Measurements from ENCODE around the gene KCNH2.

DNA sequence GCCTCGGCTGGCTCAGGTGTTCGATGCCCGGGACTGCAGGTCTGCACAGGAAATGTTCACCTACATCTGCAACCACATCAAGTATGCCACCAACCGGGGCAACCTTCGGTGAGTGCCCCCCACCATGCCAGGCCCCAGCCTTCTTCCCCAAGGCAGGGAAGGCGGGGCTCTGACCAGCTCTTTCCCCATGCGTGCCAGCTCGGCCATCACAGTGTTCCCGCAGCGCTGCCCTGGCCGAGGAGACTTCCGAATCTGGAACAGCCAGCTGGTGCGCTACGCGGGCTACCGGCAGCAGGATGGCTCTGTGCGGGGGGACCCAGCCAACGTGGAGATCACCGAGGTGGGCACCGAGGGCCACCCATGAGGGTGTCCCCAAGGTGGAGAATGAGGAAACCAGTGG, 20.2 kb upstream of the KCNH2 start:
- TF ChIP-seq, protein P1, sequence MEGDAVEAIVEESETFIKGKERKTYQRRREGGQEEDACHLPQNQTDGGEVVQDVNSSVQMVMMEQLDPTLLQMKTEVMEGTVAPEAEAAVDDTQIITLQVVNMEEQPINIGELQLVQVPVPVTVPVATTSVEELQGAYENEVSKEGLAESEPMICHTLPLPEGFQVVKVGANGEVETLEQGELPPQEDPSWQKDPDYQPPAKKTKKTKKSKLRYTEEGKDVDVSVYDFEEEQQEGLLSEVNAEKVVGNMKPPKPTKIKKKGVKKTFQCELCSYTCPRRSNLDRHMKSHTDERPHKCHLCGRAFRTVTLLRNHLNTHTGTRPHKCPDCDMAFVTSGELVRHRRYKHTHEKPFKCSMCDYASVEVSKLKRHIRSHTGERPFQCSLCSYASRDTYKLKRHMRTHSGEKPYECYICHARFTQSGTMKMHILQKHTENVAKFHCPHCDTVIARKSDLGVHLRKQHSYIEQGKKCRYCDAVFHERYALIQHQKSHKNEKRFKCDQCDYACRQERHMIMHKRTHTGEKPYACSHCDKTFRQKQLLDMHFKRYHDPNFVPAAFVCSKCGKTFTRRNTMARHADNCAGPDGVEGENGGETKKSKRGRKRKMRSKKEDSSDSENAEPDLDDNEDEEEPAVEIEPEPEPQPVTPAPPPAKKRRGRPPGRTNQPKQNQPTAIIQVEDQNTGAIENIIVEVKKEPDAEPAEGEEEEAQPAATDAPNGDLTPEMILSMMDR (IDR thresholded peaks at IDR 0.05) = no peak
- no peak for TF ChIP-seq POLR2A (IDR thresholded peaks at IDR 0.05)

All from lower leg skin (tissue), 3 donors.